GM18498 (cell line): ENCODE results near the gene RXRA.
"Not testable (repeated sequence)": the region's sequence is repeated elsewhere in the genome, so short reads cannot be mapped to it uniquely, and the experiment has no call there.

Experiments used
- ATAC-seq: cut with Tn5 transposase; IDR thresholded peaks from one replicate; pipeline ENCODE4 v1.9.1; 2021; ENCODE audit warnings: mild to moderate bottlenecking, moderate library complexity; ENCODE audit not compliant: unreplicated experiment

The RXRA gene

GRCh38 chr9:134307674-134308638 lies 18.3 kb upstream of the RXRA start:
- ATAC-seq = no peak

DNA sequence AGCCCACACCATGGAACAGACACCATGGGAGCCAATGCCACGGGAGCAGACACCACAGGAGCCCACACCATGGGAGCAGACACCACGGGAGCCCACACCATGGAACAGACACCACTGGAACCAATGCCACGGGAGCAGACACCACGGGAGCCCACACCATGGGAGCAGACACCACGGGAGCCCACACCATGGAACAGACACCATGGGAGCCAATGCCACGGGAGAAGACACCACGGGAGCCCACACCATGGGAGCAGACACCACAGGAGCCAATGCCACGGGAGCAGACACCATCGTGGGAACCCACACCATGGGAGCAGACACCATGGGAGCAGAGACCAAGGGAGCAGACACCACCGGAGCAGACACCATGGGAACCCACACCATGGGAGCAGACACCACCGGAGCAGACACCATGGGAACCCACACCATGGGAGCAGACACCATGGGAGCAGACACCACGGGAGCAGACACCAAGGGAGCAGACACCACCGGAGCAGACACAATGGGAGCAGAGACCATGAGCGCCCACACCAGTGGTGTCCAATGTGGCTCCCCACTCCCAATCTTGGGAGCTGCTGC lies 17.5 kb upstream of the RXRA start:
- ATAC-seq = not testable (repeated sequence)

DNA sequence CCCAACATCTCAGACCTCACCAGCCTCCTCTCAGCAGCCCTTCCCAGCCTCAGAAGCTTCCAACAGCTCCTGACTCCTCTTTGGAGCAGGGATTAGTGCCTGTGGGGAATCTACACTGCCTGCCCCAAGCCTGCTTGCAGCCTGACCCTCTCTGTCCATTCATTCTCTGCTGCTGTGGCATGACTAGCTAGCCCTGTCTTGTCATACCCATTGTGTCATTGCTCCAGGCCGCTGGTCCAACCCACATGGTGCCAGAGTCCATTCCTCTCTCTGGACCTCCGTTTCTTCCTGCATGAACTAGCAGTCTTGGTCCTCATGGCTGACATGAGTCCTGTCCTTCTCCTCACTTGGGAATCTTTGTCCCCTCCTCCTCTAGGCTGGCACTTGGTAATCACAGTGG lies 12.8 kb upstream of the RXRA start:
- ATAC-seq = no peak

DNA sequence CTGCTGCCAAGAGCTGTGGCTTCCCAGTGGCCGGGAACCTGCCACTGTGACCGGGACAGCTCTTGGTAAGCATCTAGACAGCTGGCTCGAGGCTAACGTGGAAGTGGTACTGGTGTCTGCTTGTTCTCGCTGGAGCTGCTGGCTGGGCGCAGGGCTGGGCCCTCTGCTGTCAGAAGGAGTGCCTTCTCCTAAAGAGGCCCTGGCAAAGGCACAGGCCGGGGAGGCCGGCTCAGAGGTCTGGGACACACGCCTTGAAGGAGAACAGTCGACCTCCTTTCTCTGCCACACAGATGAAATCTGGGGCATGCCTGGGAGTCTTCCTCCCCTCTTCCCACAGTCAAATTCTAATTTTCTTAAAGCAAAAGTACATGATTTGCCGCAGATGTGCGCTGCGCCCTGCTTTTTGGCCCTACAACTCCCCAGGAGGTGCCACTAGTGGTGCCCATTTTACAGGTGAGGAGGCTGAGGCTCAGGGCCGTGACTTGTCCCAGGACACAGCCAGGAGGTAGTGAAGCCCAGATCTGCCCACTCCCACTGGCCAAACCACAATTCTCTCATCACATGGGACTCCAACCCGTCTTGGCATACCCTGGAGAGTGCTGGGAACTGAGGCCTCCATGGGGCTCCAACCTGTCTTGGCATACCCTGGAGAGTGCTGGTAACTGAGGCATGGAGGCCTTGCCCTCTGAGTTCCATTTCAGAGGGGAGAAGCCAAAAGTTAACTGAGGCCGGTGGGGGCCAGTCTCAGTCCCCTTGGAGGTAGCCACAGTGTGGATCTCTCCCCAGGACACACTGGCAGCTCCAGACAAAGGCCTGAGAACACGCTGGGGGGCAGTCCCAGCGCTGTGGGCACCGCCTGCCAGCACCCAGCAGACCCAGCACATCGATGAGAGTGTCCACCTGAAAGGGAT lies 12.0 kb upstream of the RXRA start:
- ATAC-seq = no peak

GRCh38 chr9:134314950-134315715 lies 11.1 kb upstream of the RXRA start:
- no peak for ATAC-seq

DNA sequence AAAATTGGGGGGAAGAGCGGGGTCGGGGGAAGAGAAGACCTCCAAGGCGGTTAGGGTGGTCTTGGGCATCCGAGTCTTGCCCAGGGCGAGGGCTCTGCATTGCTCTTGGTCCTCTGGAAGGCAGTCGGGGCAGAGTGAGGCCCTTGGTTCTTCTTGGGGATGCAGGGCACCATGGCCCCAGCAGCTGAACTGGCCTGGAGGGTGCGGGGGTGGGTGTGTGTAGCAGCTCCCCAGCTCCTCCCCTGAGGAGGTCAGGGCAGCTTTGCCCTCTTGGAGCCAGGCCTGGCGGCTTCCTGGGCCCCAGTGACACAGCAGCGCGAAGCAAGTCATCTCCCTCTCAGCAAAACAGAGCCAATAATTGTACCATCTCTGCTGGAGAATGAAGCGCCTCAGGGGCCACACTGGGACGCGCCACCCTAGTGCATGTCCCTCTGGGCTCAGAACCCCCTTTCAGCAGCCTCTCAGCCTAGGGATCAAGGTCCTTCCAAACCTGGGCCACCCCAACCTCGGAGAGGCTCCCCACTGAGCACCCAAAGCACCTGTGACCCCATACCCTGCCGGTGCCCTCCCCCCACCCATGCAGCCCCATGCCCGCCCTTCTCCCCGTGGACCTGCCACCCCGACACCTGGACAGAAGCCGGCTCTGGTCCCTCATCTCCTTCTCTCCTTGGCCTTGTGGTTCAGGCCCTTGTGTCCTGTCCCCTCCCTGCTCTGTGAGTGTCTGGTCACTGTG lies 10.4 kb upstream of the RXRA start:
- ATAC-seq = no peak

DNA sequence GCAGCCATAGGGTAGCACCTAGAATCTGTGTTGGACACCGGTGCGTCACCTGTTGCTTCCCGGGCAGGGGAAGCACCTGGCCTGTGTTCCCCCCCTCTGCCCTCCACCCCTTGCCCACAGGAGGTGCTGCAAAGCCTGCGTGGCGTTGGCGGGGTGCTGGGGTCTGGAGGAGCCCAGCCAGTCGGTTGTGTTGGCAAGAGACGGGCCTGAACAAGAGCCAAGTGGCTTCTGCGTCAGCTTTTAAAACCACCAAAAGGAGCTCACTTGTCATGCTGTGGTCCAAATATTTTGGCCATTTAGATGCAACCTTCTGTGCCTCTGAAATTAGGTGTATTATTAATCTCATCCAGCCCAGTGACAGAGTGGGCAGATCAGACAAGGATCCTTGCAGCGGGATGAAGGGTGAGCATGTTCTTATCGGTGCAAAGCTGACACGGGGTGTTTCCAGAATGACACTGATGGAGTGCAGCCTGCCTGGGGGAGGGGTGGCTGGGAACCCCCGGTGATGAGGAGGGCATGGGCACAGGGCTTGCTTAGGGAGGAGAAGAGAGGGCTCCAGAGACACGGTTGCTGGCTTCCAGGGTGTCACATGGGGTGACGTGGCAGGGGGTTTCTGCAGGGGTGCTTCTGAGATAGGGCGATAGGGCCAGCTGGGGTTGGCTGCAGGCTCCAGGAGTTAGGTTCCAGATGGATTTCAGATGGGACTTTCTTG lies 9.7 kb upstream of the RXRA start:
- ATAC-seq = no peak

GRCh38 chr9:134317400-134317789 lies 8.9 kb upstream of the RXRA start:
- no peak for ATAC-seq

DNA sequence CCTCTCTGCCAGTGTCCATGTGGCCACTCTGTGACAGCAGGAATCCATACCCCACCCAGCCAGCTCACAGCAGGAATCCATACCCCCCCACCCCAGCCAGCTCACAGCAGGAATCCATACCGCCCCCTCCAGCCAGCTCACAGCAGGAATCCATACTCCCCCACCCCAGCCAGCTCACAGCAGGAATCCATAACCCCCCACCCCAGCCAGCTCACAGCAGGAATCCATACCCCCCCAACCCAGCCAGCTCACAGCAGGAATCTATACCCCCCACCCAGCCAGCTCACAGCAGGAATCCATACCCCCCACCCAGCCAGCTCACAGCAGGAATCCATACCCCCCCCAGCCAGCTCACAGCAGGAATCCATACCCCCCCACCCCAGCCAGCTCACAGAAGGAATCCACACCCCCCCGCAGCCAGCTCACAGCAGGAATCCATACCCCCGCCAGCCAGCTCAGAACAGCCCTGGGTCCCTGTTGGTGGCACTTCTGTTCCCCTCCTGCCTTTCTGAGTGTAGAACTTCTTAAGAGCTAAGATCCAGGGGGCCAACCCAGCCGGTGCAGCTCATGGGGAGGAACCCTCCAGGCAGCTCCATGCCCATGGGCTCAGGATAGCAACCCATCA lies 8.4 kb upstream of the RXRA start:
- ATAC-seq = no peak

DNA sequence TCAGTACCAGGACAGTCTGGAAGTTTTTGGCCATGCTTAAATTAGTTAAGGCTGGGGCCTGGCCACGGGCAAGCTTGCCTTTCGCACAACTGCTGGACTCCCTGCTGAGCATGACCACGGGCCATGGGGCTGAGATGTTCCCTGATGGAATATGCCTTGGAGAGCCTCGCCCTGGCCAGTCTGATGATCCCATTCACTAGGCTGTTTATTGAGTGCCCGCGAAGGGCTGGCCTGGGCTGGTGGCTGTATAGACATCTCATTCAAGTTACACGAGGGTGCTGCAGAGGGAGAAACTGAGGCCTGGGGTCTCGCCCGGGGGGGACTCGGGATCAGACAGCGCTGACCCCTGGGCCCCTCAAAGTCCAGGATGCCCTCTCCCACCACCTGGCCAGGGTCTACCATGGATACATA lies 7.8 kb upstream of the RXRA start:
- ATAC-seq = no peak

- ATAC-seq = no peak
These were observed 7.3 kb upstream of the RXRA start for GRCh38 chr9:134318941-134319305.

DNA sequence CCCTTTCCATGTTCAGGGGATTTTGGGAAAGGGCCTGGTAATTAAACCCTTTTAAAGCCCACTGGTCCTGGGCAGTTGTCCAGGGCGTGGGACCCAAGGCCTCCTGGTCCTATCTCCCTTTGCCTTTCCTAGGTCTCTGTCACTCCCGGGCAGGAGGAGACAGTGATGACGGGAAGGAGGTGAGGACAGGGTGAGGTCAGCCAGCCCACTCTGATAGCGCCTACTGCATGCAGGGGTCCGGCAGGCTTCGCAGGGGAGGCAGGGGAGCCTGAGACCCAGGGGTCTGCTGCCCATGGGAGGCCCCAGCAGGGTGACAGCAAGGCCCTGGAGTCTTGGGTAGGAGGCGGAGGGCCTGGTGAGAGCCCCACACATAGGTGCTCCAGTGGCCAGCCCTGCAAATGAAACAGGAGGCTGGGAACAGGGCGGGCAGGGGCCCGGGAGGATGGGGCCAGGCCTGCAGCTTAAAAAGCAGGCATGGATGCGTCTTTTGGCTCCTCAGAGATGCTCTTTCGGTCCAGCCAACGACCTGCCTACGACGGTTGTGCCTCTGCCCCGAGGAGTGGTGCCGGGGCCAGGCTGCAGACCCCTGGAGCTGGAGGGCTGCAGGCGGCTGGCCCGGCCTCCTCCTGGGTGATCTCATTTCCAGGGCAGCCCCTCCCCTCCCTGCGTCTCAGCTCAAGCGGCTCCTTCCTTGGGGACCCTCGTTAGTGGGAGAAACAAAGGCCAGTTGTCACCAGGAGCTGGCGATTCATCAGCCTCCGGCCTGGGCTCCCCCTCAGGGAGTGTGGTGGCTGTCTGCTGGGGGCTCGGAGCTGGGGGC lies 6.7 kb upstream of the RXRA start:
- no peak for ATAC-seq

- ATAC-seq = no peak
These were observed 6.0 kb upstream of the RXRA start for GRCh38 chr9:134320126-134320867.

- ATAC-seq = no peak
These were observed 5.3 kb upstream of the RXRA start for GRCh38 chr9:134320868-134321471.

DNA sequence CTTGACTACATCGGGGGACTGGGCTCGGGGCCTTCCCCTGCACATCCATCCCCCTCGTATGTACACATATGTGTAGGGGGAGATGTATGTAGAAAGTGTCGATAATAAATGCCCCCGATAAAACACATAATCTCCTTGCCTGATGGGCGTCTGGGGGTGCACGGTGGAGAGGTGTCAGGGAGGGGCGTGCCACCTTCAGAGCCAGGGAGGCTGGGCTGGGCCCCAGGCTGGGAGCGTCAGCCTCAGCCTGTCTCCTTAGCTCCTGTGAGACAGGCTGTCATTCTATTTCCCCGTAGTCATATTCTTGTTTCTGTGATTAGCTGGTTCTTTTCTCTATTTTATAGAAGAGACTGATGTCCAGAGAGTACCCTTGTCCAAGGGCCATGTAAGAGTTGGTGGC lies 4.7 kb upstream of the RXRA start:
- ATAC-seq = no peak

- no peak for ATAC-seq
These were observed 4.1 kb upstream of the RXRA start for GRCh38 chr9:134321946-134322741.
